ENCODE results near the gene RAB12. TPM values are rescaled to one million over a fixed set of nuclear protein-coding genes. Genes with fewer than 3 reads are reported as not detected.

Gene RAB12
- total RNA-seq, 2 experiments from 2014 or later: 20.6 to 34.0 TPM

- no peak for DNase-seq (ENCODE audit: low spot score)
- Histone ChIP-seq H3K36me3 (ENCODE audit: insufficient read depth, low read length) (no peaks in the 10 kb centered on the region), H3K4me3 (ENCODE audit: low read depth, low read length, poor library complexity, severe bottlenecking) (no peak overlapping the region), H3K4me1 (ENCODE audit: insufficient read depth, low read length, poor library complexity, severe bottlenecking) (peaks cover 23% of the 10 kb centered on the region), H3K4me2 (ENCODE audit: low read length) (no peak overlapping the region), H3K9me2 (ENCODE audit: insufficient read depth, low read length) (no peaks in the 10 kb centered on the region), H2AFZ (ENCODE audit: low read length) (no peak overlapping the region), H3K79me2 (ENCODE audit: insufficient read depth, low read depth, low read length) (no peaks in the 10 kb centered on the region), H3K27ac (ENCODE audit: low read depth, low read length, poor library complexity, severe bottlenecking) (no peak overlapping the region), H4K20me1 (ENCODE audit: insufficient read depth, low read length) (no peaks in the 10 kb centered on the region), H3K9me3 (ENCODE audit: low read length) (no peaks in the 10 kb centered on the region)
- TF ChIP-seq CTCF (conservative IDR thresholded peaks at IDR 0.05; ENCODE audit: low read length) (no peak), EZH2phosphoT487 (IDR thresholded peaks at IDR 0.05; ENCODE audit: borderline replicate concordance, low read depth, low read length) (no peak)
- intact Hi-C loops (cut with micrococcal nuclease; ENCODE audit: unreplicated experiment): loop anchor here (5.0 kb wide), 1 partner anchor 399 kb away; no protein-coding TSS in a partner anchor
- ChIA-PET POLR2A (interaction anchor here (1.6 kb wide), 1 partner anchor 330 kb away, joined by 6 read pairs; no protein-coding TSS in a partner anchor), CTCF (ENCODE audit: unreplicated experiment) (no interaction called here)
- BruUV-seq (replicated peaks): no TSS peak
Observed at GRCh38 chr18:8657873-8658470, 48.7 kb downstream of the RAB12 start.

GRCh38 chr18:8658858-8659485, 49.7 kb downstream of the RAB12 start:
- Histone ChIP-seq H4K20me1 (ENCODE audit: insufficient read depth, low read length) (no peaks in the 10 kb centered on the region), H3K27ac (ENCODE audit: low read depth, low read length, poor library complexity, severe bottlenecking) (no peak overlapping the region), H3K36me3 (ENCODE audit: insufficient read depth, low read length) (no peaks in the 10 kb centered on the region), H3K9me3 (ENCODE audit: low read length) (no peaks in the 10 kb centered on the region), H3K79me2 (ENCODE audit: insufficient read depth, low read depth, low read length) (no peaks in the 10 kb centered on the region), H3K9me2 (ENCODE audit: insufficient read depth, low read length) (no peaks in the 10 kb centered on the region), H3K4me2 (ENCODE audit: low read length) (no peak overlapping the region), H2AFZ (ENCODE audit: low read length) (no peak overlapping the region), H3K4me3 (ENCODE audit: low read depth, low read length, poor library complexity, severe bottlenecking) (no peak overlapping the region), H3K4me1 (ENCODE audit: insufficient read depth, low read length, poor library complexity, severe bottlenecking) (peaks cover 23% of the 10 kb centered on the region)
- BruUV-seq (replicated peaks): no TSS peak
- no peak for DNase-seq (ENCODE audit: low spot score)
- no peak for TF ChIP-seq CTCF (conservative IDR thresholded peaks at IDR 0.05; ENCODE audit: low read length)
- no peak for TF ChIP-seq EZH2phosphoT487 (IDR thresholded peaks at IDR 0.05; ENCODE audit: borderline replicate concordance, low read depth, low read length)
- ChIA-PET POLR2A (interaction anchor here (0.6 to 1.6 kb wide), 3 partner anchors 34 to 329 kb away, joined by 3 to 6 read pairs (median 5); no protein-coding TSS in a partner anchor), CTCF (ENCODE audit: unreplicated experiment) (no interaction called here)
- intact Hi-C loops (cut with micrococcal nuclease; ENCODE audit: unreplicated experiment): loop anchor here (5.0 kb wide), 1 partner anchor 398 kb away; no protein-coding TSS in a partner anchor
